DLD1 (cell line): ENCODE measurements around the gene DCAF17.

ENCODE experiments used
- in situ Hi-C: cut with HindIII; loops from 2 replicates; pipeline ENCODE4 v1.10.0; 2017; ENCODE audit warnings: low sequenced_read_pairs

DCAF17 gene, protein sequence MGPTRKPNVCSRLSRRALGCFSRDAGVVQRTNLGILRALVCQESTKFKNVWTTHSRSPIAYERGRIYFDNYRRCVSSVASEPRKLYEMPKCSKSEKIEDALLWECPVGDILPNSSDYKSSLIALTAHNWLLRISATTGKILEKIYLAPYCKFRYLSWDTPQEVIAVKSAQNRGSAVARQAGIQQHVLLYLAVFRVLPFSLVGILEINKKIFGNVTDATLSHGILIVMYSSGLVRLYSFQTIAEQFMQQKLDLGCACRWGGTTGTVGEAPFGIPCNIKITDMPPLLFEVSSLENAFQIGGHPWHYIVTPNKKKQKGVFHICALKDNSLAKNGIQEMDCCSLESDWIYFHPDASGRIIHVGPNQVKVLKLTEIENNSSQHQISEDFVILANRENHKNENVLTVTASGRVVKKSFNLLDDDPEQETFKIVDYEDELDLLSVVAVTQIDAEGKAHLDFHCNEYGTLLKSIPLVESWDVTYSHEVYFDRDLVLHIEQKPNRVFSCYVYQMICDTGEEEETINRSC

GRCh38 chr2:171434013-171434989 is at the start of gene DCAF17:
TSS of gene DCAF17 (plus strand) at chr2:171434226. CDS start at chr2:171434578, 352 bp downstream.
- in situ Hi-C loops, result no loop called here

GRCh38 chr2:171386627-171387026 is 47.4 kb upstream of the DCAF17 start:
- in situ Hi-C loops, result no loop called here

DNA sequence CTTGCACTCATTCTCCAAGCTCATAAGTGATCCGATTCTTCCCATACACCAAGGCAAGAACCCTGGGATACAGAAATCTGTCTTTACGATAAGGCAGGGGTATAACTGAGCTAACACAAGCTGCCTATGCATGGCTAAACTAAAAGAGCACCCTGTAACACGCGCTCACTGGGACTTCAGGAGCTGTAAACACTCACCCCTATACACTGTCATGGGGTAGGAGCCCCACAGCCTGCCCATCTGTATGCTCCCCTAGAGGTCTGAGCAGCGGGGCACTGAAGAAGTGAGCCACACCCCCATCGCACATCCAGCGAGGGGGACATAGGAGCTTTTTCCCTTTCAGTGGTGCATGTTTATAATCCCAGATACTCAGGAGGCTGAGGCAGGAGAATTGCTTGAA is 47.0 kb upstream of the DCAF17 start:
- in situ Hi-C loops, result no loop called here

DNA sequence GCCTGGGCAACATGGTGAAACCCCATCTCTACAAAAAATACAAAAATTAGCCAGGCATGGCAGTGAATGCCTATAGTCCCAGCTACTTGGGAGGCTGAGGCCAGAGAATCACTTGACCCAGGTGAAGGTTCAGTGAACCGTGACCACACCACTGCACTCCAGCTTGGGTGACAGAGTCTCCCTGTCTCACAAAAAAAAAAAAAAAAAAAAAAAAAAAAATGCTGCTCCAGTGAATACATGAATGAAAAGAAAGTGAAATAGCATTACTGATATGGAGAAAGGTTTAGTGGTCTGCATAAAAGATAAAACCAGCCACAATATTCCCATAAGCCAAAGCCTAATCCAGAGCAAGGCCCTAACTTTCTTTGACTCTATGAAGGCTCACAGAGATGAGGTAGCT is 44.7 kb upstream of the DCAF17 start:
- in situ Hi-C loops, result no loop called here

- in situ Hi-C loops, result no loop called here
Measured at GRCh38 chr2:171389780-171390179, 44.2 kb upstream of the DCAF17 start.

- in situ Hi-C loops, result no loop called here
Measured at GRCh38 chr2:171390941-171391516, 43.0 kb upstream of the DCAF17 start.

DNA sequence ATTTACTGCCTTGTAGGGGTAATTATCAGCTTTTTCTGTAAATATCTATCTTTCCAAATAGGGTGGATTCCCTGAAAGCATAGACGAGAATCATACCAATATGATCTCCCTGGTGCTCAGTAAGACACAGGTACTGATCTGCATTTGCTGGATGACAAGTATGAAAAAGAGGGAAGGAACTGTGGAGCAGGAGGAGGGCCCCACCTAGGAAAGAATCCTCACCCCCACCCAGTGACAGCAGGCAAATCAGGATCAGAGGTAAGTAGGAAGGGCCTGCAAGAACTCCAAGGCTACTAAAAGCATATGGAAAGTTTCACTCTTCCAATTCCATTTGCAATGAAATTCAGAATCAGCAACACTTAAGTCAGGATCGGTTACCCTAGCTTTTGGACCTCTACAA is 42.5 kb upstream of the DCAF17 start:
- in situ Hi-C loops, result no loop called here

- in situ Hi-C loops, result no loop called here
Measured at GRCh38 chr2:171393487-171393886, 40.5 kb upstream of the DCAF17 start.

- in situ Hi-C loops, result no loop called here
Measured at GRCh38 chr2:171394164-171394740, 39.8 kb upstream of the DCAF17 start.

- in situ Hi-C loops, result no loop called here
Measured at GRCh38 chr2:171399292-171399691, 34.7 kb upstream of the DCAF17 start.

GRCh38 chr2:171400395-171400794 is 33.6 kb upstream of the DCAF17 start:
- in situ Hi-C loops, result no loop called here

DNA sequence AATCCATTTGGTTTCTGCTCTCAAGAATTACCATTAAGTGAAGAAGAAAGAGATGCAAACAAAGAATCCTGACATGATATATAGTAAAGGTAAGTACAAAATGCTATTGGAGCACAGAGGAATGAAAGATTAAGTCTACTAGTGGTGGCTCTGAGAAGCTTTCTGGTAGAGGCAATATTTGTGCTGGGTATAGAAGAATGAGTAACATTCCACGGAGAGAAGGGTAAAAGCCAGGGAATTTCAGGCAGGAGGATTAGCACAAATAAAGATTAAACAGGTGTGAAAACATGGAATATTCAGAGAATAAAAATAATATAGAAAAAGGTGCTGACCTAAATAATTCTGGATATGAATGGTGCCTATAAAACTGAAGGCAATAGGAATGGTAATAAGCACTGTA is 32.1 kb upstream of the DCAF17 start:
- in situ Hi-C loops, result no loop called here

DNA sequence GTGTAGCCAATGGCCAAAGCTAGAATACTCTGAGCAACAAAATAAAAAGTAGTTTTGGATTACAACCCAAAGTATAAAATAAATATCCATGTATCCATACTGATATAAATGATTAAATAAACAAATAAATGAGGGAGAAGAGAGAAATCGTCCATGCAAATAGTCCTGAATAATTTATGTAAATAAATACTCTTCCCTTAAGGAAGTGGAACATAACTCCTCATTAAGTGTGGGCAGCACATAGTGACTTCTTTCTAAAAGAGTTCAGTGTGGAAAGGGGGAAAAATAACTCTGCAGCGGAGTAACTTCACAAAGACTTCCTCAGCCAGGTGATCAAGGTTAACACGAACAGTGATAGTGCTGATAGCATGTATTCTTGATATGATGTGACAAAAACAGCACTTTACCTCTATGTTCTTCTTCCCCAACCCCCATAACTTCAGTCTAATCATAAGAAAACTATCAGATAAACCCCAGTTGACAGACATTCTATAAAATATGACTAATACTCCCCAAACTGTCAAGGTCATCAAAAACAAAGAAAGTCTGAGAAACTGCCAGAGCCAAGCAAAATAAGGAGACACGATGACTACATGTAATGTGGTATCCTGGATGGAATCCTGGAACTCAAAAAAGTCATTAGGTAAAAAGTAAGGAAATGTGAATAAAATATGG is 31.0 kb upstream of the DCAF17 start:
- in situ Hi-C loops, result no loop called here

DNA sequence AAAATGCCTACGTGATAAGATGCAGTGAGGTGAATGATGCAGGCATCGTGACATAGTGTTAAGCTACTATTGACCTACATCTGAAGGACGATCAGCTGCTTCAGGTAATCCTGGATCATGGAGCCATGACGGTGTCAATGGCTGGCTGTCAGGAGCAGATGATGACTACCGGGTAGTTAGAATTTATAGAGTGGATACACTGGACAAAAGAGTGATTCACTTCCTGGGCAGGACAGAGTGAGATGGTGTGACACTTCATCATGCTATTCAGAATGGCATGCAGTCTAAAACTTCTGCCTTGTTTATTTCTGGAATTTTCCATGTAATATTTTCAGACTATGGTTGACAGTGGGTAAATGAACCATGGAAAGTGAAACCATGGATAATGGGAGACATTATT is 29.8 kb upstream of the DCAF17 start:
- in situ Hi-C loops, result no loop called here

DNA sequence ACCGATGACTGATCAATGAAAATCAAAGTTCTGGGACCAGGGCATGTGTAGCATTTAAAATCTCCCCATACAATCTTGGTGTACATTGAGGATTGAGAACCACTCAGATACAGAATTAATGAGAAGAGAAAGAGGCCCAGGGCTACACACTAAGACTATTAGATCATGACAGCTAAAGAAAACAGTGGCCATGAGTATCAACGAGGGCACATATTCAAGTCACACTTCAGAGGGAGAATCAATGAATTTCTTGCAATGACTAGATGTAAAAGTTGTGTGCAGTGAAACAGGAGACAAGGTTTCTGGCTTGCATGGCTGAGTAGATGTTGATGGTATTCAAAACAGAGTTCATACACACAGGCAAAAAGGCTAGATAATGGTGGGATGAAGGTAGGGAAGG is 29.3 kb upstream of the DCAF17 start:
- in situ Hi-C loops, result no loop called here

DNA sequence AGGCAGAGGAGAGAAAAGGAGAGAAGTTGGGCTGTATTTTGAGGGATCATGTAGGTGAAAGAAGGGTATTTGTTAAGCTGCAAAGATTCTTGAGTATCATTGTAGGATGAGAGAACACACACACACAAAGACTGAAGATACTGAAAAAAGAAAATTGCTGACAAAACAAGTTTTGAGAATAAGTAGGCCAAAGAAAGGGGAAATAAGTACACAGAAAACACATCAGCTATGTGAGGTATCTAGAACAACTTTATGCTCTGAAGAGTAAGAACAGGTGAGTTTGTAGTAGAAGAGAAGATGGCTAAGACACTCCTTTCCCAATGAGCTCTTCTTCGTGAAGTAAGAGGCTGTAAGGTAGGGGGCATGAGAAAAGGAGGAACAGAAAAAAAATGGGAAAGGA is 28.5 kb upstream of the DCAF17 start:
- in situ Hi-C loops, result no loop called here

DNA sequence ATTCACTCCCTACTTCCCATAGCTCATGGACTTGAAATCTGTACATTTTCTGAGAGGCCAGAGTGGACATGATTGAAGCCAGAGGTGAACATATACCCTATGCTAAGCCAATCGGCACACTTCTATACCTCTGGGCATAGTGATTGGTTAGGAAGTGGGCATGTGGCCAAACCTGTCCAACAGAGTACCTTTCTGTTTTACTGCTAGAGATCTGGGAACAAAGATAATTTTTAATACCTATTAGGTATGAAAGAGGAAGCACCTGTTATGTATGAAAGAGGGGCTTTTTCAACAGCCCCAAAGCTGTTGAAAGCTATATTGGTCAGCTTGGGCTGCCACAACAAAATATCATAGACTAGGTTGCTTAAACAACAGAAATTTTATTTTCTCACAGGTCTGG is 28.0 kb upstream of the DCAF17 start:
- in situ Hi-C loops, result no loop called here

DNA sequence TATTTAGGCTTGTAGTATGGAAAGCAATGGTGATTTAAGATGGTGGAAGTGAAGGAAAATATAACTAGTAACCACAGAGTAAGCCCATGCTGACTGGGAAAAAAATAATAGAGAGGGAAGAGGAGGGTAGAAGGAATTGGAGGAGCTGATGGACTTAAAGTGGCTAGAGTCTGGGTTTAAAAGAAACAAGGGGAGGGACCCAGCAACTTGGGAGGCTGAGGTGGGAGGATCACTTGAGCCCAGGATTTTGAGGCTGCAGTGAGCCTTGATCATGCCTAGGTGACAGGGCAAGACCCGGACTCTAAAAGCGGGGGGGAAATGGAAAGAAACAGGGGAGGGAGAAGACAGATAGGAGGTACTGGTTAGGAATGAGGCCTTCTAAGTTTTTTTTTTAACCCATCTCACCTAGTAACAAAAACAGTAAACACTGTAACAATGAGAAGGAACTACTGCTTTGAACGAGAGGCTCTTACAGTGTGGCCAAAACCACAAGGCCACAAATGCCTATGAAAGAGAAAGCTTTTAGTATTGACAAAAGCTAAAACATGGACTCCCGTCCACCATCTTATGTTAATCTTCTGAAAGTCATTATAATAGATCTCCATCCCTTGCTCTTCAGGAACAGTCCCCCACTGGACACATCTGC is 26.9 kb upstream of the DCAF17 start:
- in situ Hi-C loops, result no loop called here

DNA sequence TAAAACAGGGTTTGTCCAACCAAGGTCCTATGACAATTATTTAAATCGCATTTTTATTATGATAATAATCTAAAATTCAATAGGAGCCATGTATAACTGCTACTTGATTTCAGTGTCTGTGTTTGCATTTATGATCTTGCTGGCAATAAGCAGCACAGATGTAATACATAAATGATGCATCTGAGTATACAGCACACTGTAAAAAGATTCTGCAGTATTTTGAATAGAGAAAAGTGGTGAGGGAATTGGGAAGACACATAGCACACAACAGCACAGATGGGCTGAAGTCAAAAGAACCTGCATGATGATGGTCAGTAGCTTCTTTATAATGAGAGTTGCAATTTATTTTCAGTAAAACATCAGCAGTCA is 26.4 kb upstream of the DCAF17 start:
- in situ Hi-C loops, result no loop called here

DNA sequence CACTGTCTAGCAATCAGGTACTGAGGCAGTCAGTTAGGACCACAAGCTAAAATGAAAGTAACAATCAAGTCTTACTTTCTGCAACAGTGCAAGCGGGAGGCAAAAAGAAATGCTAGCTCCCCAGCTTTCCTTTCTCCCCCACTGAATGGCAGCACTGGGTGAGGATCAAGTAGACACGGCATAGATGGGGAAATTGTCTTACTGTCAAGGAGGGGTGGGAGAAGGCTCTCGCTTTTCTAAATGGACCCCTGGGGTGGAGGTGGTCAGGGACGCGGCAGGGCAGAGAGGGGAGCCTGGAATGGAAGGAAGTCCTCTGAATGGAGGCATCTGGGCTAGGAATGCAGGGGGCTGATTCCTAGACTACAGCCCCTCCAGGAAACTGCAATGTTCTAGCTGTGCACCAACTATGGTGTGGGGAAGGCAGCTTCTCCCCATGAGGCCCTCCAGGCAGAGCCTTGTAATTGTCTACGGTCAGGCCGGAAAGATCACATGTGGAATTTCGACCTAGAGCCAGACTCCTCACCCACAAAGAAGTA is 24.5 kb upstream of the DCAF17 start:
- in situ Hi-C loops, result no loop called here
